Dedifferentiated amniotic fluid mesenchymal stem cell (primary cell): ENCODE measurements around the gene MYBPC1.
"Not testable (repeated sequence)": the region's sequence is repeated elsewhere in the genome, so short reads cannot be mapped to it uniquely, and the experiment has no call there.

Experiments used
- DNase-seq: peaks from one replicate; pipeline ENCODE4 v3.0.0-alpha.2; 2016; ENCODE audit errors: extremely low spot score

MYBPC1 gene

GRCh38 chr12:101733166-101733565, 138.4 kb downstream of the MYBPC1 start:
- no peak for DNase-seq

DNA sequence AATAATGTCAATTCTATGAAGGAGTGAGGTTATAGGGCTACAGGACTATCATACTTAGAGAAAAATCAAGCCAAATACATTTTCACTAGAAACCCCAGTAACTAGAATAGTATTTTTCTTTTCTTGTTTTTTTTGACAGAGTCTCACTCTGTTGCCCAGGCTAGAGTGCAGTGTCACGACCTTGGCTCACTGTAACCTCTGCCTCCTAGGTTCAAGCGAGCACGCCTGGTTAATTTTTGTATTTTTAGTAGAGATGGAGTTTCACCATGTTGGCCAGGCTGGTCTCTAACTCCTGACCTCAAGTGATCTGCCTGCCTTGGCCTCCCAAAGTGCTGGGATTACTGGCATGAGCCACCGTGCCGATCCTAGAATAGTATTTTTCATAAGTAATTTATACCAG, 139.7 kb downstream of the MYBPC1 start:
- DNase-seq = not testable (repeated sequence)
